GM19455 (cell line): ENCODE data around the gene CTIF.
"Not testable (repeated sequence)": the region's sequence is repeated elsewhere in the genome, so short reads cannot be mapped to it uniquely, and the experiment has no call there.

ENCODE experiments used
- ATAC-seq: cut with Tn5 transposase; IDR thresholded peaks from one replicate; pipeline ENCODE4 v1.9.1; 2021; ENCODE audit not compliant: unreplicated experiment

The CTIF gene

DNA sequence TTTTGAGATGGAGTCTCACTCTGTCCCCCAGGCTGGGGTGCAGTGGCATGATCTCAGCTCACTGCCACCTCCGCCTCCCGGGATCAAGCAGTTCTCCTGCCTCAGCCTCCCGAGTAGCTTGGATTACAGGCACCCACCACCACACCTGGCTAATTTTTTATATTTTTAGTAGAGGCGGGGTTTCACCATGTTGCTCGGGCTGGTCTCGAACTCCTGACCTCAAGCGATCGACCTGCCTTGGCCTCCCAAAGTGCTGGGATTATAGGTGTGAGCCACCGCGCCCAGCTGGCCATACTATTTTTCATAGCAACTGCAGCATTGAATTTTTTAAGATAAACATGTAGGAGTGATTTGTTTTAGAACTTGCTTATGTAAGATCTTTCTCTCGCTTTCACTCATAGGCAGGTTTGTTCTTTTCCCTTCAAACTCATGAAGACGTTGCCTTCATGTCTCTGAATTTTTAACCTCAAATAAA is 273.2 kb downstream of the CTIF start:
- ATAC-seq: not testable (repeated sequence)

DNA sequence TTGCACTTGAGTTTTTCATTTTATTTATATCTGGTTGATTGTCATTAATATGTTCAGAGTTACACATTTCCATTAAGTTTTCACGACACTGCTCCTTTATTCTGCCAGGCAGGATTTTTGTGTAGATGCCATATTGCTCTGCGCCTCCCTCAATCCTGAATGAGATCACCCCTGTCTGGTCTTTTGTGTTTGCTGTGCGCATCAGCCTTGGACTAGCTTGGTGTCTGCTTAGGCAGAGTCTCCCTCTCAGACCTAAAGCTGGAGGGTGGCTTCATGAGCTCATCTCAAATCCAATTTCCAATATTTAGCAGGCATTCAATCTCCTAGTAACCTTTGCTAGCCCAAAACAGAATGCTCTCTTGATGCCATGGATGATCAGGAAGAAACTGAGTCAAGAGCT is 274.5 kb downstream of the CTIF start:
- ATAC-seq: no peak

DNA sequence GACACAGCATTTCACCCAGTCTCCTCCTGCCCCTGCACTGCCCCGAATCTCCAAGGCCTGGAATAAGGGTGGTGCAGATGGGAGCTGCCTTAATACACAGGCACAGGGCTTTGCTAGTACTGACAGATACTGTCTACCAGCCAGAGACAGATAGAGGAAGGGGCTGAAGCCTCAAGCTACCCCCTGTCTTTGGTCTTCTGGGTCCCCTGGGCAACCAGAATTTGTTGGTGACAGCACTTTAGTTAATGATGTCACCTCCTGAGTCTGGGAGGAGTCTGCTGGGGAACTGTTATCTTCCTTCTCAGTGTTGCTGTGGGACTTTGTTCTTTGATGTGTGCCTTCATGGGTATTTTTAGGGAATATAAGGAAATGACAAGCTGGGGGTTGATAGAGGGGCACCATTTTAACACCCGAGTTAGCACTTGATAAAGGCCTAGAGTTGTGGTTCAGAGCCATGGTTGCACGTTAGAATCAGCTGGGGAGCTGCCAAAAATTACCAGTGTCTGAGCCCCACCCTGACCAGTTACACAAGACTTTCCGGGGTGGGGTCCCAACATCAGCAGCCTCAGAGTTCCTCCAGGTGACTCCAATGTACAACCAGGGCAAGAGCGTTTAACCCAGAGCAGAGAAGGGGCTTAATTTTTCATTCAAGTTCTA is 275.1 kb downstream of the CTIF start:
- ATAC-seq: no peak

DNA sequence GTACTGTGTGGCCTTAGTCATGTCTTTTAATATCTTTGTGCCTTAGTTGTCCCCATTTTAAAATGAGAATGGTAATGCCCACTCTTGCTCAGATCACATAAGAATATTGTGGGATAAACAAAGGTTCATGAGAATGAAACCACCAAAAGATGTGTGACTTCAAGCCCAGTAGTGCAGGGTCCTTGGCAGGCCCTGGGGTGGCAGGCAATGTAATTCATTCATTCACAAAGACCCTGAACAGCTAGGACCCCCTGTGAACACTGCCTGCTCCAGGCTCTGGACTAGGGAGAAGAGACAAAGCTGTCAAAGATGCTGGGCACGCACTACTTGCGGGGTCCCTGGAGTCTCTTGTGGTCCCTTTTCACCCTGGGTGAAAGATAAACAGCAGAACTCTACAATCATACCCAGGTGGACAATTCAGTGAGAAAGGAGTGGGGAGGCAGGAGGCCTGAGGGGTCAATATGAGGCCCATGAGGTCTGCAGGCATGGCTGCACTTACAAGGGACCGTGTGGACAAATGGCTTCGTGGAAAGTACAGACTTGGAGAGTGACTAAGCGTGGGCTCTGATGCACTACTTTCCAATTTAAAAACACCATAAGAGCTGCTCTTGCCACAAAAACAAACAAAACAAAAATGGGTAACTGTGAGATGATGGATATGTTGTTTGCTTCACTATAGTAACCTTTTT is 275.8 kb downstream of the CTIF start:
- no peak for ATAC-seq

DNA sequence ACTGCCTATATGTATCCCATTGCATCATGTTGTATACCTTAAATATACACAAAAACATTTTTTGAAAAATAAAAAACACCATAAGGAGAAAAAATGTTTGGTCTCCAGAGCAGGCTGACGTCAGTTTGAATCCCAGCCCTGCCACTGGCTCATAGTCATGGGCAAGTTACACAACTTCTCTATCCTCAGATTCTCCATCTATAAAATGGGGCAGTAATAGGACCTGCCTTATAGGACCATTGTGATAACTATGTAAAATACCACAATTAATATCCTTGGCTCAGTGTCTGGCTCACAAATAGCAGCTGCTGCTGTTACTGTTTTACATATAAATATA is 276.3 kb downstream of the CTIF start:
- ATAC-seq: no peak

DNA sequence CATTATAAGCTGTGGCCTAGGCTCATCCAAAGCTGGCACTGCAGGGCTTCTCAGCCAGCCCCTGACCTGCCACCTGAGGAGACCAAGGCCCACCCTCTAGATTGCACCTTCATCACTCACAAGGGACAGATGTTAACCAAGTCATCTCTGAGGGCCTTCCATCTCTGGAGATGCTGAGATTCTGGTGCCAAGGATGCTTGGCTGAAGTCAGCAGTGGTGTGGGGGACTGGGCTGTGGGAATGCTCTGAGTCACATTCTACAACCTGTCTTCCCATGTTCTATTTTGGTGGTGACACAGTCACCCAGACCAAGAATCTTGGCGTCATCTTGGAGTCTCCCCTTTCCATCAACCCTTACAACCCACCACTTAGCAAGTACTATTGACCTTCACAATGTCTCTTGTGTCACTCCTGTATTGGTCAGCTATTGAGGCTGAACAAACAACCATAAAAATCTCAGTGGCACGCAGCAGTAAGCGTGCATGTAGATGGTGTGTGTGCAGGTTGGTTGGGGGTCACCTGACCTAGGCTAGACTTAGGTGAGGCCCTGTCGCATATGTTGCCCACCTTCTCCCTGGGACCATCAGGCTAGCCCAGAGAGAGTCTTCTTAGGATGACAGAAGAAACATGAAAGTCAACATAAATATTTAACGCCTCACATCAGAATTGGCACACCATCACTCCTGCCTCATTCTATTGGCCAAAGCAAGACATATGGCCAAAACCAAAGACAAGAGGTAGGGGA is 276.9 kb downstream of the CTIF start:
- ATAC-seq: no peak

DNA sequence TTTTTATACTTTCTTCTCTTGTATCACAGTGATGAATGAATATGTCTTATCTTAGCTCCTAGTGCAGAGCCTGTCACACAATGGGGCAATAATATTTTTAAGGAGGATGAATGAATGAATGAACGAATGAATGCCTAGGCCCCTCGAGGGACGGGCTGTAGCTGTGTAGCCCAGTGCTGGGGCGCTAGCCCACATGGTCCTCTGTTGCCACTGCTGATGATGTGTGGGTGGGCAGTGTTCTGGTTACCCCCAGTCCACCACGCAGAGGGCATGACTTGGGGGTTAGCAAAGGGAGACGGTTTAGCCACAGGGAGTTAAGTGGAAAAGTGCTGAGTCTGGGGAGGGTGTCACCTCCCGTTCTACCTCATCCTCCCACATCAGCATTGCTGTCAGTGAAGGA is 277.7 kb downstream of the CTIF start:
- ATAC-seq: no peak

DNA sequence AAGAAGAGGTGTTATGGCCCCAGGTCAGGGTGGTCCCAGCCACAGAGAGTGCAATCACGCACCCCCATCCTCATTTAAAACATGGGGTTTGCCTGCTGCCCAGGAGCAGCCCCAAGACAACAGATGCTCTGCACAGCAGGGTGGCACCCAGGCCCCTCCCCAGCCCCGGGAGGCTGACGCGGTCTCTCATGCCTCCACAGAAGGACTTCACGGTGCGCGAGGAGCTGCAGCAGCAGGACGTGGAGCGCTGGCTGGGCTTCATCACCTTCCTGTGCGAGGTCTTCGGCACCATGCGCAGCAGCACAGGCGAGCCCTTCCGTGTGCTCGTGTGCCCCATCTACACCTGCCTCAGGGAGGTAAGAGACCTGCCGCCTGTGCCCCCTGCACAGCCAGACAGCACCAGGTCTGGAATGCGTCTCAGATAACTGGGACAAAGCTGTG is 278.2 kb downstream of the CTIF start:
- ATAC-seq: no peak

DNA sequence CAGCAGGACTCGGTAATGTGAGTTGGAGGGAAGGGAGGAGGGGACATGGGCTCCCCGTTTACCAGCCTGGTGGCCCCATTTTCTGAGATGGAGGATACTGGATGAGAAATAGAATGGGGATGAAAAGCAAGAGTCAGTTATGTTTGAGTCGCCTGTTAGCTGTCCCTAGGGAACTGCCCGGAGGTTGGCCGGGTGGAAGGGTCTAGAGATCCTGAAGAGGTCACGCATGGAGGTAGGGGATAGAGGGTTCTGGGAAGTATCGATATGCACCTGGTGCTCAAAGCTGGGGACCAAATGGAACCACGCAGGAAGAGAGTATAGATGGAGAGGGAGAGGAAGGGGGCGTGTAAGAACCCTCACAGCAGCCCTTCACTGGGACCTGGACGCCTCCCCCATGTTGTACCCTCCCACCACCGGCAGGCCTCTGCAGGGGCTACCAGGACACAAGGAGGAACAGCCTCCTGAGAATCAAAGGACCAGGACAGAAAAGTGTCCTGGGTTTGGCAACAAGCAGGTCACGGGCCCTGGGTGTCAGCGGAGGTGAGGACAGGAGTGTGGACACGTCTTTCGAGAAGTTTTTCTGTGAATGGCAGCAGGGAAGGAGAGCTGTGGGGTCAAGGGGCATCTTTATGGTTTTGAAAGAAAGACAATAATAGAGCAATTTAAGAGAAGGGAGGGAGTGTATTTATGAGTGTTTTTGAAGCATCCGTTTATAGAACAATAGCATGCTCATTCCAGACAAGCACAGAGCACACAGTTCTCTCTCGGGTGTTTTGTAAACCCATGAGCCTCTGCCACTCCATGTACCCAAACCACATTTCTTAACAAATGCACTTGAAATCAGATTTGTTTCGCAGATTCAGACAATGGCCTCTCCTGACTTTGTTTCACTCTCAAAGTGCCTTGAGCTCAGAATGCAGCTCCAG is 279.8 kb downstream of the CTIF start:
- ATAC-seq: no peak

DNA sequence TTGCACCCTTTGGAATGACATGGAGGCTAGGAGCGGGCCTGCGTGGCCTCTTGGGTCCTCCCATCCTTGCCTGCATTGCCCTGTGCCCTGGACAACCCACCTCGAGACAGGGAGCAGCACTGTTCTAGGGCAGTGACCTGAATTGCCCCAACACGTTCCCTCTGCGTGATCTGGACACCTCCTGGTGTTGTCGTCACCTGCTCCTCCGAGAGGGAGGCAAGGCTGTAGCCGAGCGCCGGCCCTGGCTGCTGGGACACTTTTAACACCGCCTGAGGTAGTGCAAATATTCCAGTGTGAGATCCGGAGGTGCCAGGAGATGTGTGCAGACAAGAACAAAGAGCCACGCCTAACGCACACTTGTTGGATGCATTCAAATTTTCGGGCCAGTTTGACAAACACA is 280.4 kb downstream of the CTIF start:
- no peak for ATAC-seq

DNA sequence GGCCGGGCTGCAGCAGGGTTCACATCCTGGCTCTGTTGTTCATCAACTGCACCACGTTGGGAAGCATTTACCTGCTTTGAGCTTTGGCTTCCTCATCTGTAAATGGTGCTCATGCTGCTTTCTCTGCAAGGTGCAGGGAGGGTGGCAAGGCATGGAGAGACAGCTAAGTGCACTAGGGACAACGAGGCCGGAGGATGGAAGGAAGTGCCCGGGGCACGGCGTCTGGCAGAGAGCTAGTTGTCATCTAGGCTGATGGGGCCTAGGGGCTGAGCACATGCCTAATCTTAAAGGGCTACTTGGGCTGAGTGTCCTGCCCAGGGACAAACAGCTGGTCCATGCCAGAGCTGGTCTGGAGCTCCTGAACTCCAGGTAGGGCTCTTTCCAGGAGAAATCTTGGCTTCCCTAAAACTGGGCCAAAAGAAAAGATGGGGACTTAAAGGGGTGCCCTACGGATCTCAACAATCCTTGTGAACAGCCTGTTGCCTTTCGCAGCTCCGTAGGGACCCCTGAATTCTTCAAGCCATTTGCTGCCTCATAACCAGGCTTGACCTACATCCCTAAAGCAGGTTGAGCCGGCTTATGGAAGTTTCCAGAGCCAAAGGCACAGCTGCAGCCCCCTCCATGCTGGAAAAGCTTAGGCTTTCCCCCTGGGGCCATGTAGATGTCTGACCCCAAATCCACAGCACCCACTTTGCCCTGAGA is 281.1 kb downstream of the CTIF start:
- ATAC-seq: no peak

DNA sequence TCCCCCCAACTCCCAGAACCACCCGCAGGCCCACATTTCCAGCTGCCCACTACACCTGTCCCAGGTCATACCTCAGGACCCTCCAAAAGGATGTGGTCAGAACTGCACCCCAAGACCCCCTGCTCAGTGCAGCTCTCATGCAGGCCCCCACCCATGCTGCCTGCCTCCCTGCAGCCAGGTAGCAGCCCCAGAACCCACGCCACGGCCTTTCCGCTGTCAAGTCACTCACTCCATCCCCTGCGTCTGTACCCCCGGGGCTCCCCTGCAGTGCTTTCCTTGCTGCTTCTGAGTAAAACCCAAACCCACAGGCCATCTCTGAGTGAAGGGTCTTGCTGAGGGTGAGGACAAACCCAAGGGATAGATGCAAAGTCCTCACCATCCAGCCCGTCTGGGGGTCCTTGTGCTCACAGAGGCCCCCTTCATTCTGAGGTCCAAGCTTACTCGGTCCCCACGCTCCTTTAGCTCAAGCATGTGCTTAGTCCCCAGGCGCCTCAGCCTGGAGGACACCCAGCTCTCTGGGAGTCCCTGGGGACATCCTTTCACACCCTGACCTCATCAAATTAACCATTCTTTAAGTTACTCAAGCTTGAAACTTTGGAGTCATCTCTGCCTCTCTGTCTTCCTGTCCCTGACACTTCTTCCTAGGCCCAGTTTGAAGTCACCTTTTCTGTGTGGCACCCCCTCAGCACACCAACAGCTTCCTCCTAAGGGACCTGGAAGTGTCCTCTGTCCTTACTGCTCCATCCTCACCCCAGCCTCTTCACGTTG is 281.8 kb downstream of the CTIF start:
- ATAC-seq: peak; percentile 86

DNA sequence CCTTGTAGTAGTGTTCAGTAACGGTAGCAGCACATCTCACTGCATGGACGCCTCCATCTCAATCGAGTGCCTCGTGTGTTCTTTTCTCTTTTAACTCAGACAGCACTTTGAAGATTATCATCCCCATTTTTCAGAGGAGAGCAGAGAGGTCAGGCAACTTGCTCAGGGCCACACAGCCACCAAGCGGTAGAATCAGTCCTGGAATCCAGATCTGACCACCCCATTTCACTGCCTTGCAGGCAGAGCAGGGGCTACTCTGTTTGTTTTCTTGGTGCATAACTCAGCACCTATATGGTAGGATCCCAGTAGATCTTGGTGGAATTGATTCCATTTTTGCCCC is 282.4 kb downstream of the CTIF start:
- ATAC-seq: peak; percentile 25

DNA sequence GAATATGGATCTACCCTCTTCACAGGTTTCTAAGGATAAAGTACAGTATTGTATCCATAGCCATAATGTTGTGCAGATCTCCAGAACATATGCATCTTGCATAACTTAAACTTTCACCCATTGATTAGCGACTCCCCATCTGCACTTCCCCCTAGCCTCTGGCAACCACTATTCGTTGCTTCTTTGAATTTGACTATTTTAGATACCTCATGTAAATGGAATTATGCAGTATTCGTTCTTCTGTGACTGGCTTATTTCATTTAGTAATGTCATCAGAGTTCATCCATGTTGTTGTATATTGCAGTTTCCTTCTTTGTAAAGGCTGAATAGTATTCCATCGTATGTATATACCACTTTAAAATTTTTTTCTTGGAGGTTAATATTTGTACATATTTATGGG is 283.0 kb downstream of the CTIF start:
- ATAC-seq: no peak

DNA sequence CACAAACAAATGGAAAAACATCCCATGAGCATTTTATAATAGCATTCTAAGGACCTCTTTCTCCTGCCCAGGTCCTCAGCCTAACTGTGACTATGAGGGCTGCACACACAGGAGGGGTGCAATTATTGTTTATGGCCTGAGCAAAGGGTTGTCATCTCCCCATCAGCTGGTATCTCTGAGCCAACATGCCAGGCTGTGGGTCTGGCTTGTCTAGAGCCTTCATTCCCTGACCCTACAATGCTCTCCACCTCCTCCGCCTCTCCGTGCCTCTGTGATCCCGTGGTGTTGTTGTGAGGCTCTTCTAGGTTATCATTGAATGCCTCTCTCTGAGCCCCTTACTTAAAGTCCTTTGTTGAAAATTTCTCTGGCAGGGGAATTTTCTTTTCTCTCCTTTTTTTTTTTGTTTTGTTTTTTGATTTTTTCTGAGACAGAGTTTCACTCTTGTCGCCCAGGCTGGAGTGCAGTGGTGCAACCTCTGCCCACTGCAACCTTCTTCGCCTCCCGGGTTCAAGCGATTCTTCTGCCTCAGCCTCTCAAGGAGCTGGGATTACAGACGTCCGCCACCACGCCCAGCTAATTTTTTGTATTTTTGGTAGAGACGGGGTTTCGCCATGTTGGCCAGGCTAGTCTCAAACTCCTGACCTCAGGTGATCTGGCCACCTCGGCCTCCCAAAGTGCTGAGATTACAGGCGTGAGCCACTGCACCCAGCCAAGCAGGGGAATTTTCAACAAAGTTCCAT is 285.6 kb downstream of the CTIF start:
- no peak for ATAC-seq

DNA sequence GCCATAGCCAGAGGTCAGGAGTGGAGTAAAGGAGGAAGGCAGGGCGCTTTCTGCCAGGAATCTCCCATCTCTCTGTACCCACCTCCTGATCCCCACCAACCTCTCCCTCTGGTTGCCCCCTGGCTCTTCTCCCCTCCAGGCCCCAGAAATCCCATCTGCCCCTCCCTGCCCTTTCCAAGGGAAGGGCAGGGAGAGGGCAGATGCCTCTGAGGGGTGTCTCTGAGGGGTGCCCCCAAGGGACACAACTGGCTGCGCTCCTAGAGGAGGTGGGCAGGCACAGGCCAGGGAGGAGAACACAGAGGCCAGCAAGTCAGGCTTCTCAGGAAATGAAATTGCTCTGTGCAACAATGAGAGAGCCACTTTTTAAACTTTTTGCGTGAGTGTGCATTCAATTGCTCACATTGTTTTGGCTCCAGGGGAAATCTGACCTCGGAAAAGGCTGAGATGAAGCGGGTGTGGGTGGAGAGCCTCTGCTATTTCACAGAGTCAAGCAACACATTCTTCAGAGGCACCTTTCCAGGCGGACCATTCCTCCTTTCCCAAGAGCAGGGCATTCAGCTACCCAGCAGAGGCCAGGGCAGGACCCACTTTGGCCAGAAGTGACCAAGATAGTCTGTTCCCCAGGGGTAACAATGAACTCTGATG is 286.4 kb downstream of the CTIF start:
- ATAC-seq: no peak

DNA sequence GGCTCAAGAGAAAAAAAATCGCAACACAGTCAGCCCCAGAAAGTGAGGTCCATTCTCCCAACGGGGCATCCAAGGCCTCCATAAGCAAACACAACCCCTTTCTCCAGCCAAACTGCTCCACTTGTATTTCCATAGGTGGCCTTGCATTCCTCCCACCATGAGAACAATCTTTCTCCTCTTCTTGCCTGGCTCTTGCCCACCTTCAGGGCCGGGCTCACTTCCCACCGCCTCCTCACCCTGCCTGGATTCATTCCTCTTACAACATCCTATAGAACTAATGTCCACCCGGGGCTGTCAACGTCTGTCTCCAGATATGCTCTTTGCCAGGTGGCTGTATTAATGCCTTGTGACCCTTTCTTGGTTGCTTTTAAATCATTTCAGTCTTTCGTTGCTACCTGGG is 287.4 kb downstream of the CTIF start:
- ATAC-seq: no peak

DNA sequence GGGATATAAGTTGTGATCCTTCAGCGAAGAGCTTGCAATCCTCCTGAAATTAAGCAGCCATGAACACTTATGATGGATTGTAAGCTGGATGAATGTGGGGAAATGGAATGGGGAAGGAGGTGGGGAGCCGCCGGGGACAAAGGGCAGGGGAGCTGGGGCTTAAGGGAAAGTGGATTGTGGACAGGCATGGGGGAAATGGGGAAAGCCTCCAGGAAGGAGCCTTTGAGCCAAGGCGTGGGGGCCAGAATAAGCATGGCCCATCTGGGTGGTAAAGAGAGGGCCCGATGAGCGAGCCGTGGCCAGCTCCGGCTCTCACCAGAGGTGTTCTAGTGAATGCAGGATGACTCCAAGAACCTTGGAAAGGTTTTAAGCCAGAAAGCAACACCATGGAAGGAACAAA is 288.0 kb downstream of the CTIF start:
- ATAC-seq: no peak
